DOHH2 (cell line): Measurements from ENCODE around the gene GRK7.

Experiments
- H3F3A ChIP-seq: fragments of 200-600 bp; sonication (generic), shearing (Covaris generic); 2 replicates; pipeline ENCODE4 v1.6.0; 2016; ENCODE audit warnings: antibody characterized with exemption, mild to moderate bottlenecking; ENCODE audit not compliant: control insufficient read depth, insufficient read depth
- H3K27ac ChIP-seq: fragments of 200-600 bp; sonication (generic); 2 replicates; pipeline ENCODE4 v1.5.1; 2014; ENCODE audit warnings: low read depth, mild to moderate bottlenecking, low read length, moderate library complexity
- H3K27me3 ChIP-seq: fragments of 200-600 bp; sonication (generic); 2 replicates; pipeline ENCODE4 v1.6.1; 2014; ENCODE audit warnings: mild to moderate bottlenecking, low read length, mixed read lengths; ENCODE audit not compliant: control insufficient read depth
- H3K36me3 ChIP-seq: fragments of 200-600 bp; sonication (generic); 2 replicates; pipeline ENCODE4 v1.6.1; 2014; ENCODE audit warnings: mild to moderate bottlenecking, low read length, moderate library complexity, mixed read lengths; ENCODE audit not compliant: control insufficient read depth
- H3K4me1 ChIP-seq: fragments of 200-600 bp; sonication (generic); 2 replicates; pipeline ENCODE4 v1.6.1; 2014; ENCODE audit warnings: mild to moderate bottlenecking, low read length, mixed read lengths; ENCODE audit not compliant: control insufficient read depth
- H3K4me2 ChIP-seq: fragments of 200-600 bp; sonication (generic); 2 replicates; pipeline ENCODE4 v1.6.0; 2014; ENCODE audit warnings: mild to moderate bottlenecking, low read length, moderate library complexity
- H3K4me3 ChIP-seq: fragments of 200-600 bp; sonication (generic); 2 replicates; pipeline ENCODE4 v1.5.1; 2014; ENCODE audit warnings: mild to moderate bottlenecking, low read length, mixed read lengths
- H3K79me2 ChIP-seq: fragments of 200-600 bp; sonication (generic); 2 replicates; pipeline ENCODE4 v1.6.1; 2014; ENCODE audit warnings: mild to moderate bottlenecking, low read length, mixed read lengths; ENCODE audit not compliant: control insufficient read depth
- H3K9me2 ChIP-seq: fragments of 200-600 bp; sonication (generic); replicated peaks from 2 replicates; pipeline ENCODE4 v1.6.1; 2014; ENCODE audit warnings: mild to moderate bottlenecking, low read length, mixed read lengths; ENCODE audit not compliant: control insufficient read depth
- H3K9me3 ChIP-seq: fragments of 200-600 bp; sonication (generic); 2 replicates; pipeline ENCODE4 v1.6.1; 2014; ENCODE audit warnings: antibody characterized with exemption, low read length, mixed read lengths; ENCODE audit not compliant: control insufficient read depth, insufficient read depth
- H4K20me1 ChIP-seq: fragments of 200-600 bp; sonication (generic); 2 replicates; pipeline ENCODE4 v1.6.0; 2014; ENCODE audit warnings: low read depth, mild to moderate bottlenecking, antibody characterized with exemption, low read length, moderate library complexity; ENCODE audit not compliant: control insufficient read depth, insufficient read depth
- EZH2phosphoT487 ChIP-seq: fragments of 200-600 bp; sonication (generic); IDR thresholded peaks from 2 replicates; pipeline ENCODE4 v1.6.1; 2017; ENCODE audit warnings: borderline replicate concordance, mild to moderate bottlenecking, antibody characterized with exemption, low read length, moderate library complexity, mixed read lengths
- TF ChIP-seq, protein P1 (sequence below): fragments of 200-600 bp; sonication (generic); IDR thresholded peaks from one replicate; pipeline ENCODE4 v1.5.1; 2014; ENCODE audit warnings: antibody characterized with exemption, mild to moderate bottlenecking, low read depth, low read length; ENCODE audit not compliant: poor library complexity, severe bottlenecking

Gene GRK7

GRCh38 chr3:141763088-141763750, at the start of gene GRK7:
TSS of gene GRK7 (plus strand) at chr3:141763408. CDS start at chr3:141778285, 14,877 bp downstream.
- TF ChIP-seq EZH2phosphoT487, result no peak
- TF ChIP-seq, protein P1, sequence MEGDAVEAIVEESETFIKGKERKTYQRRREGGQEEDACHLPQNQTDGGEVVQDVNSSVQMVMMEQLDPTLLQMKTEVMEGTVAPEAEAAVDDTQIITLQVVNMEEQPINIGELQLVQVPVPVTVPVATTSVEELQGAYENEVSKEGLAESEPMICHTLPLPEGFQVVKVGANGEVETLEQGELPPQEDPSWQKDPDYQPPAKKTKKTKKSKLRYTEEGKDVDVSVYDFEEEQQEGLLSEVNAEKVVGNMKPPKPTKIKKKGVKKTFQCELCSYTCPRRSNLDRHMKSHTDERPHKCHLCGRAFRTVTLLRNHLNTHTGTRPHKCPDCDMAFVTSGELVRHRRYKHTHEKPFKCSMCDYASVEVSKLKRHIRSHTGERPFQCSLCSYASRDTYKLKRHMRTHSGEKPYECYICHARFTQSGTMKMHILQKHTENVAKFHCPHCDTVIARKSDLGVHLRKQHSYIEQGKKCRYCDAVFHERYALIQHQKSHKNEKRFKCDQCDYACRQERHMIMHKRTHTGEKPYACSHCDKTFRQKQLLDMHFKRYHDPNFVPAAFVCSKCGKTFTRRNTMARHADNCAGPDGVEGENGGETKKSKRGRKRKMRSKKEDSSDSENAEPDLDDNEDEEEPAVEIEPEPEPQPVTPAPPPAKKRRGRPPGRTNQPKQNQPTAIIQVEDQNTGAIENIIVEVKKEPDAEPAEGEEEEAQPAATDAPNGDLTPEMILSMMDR, result no peak
- Histone ChIP-seq H3K79me2 (no peaks in the 10 kb centered on the region), H4K20me1 (no peaks in the 10 kb centered on the region), H3K4me3 (no peak within 1 kb of the TSS), H3K27me3 (no peaks in the 10 kb centered on the region), H3K27ac (no peak within 1 kb of the TSS), H3K9me2 (no peaks in the 10 kb centered on the region), H3K4me1 (no peaks in the 10 kb centered on the region), H3K36me3 (no peaks in the 10 kb centered on the region), H3K4me2 (no peak within 1 kb of the TSS), H3K9me3 (no peaks in the 10 kb centered on the region), H3F3A (no peaks in the 10 kb centered on the region)

DNA sequence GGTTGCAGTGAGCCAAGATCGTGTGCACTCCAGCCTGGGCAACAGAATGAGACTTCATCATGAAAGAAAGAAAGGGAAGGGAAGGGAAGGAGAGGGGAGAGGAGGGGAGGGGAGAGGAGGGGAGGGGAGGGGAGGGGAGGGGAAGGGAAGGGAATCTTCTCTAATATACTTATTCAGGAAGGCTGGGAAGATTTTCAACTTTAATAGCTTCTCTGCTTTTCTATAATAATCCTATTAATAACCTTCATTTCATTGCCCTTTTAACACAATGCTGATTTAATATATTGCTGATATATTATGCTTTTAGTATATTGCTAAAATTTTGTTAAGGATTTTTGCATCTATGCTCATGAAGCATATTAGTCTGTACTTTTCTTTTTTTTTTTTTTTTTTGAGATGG, 48.5 kb upstream of the GRK7 start:
- Histone ChIP-seq H3K27ac (no peak overlapping the region), H3K4me3 (no peak overlapping the region), H4K20me1 (no peaks in the 10 kb centered on the region), H3K36me3 (no peaks in the 10 kb centered on the region), H3K4me2 (no peak overlapping the region), H3K4me1 (no peaks in the 10 kb centered on the region), H3K79me2 (no peaks in the 10 kb centered on the region), H3K9me3 (no peaks in the 10 kb centered on the region), H3F3A (no peaks in the 10 kb centered on the region), H3K27me3 (no peaks in the 10 kb centered on the region), H3K9me2 (no peaks in the 10 kb centered on the region)
- no peak for TF ChIP-seq EZH2phosphoT487
- TF ChIP-seq, protein P1, result no peak

GRCh38 chr3:141722081-141722480, 41.1 kb upstream of the GRK7 start:
- H3K4me3 ChIP-seq, result no peak overlapping the region
- no peaks in the 10 kb centered on the region for H3K36me3 ChIP-seq
- TF ChIP-seq EZH2phosphoT487, result no peak
- TF ChIP-seq, protein P1, result no peak
- H3K4me2 ChIP-seq, result no peak overlapping the region
- H3K79me2 ChIP-seq, result no peaks in the 10 kb centered on the region
- H3F3A ChIP-seq, result no peaks in the 10 kb centered on the region
- no peak overlapping the region for H3K27ac ChIP-seq
- H3K9me3 ChIP-seq, result no peaks in the 10 kb centered on the region
- H3K9me2 ChIP-seq, result no peaks in the 10 kb centered on the region
- no peaks in the 10 kb centered on the region for H4K20me1 ChIP-seq
- H3K4me1 ChIP-seq, result no peaks in the 10 kb centered on the region
- no peaks in the 10 kb centered on the region for H3K27me3 ChIP-seq
